Subcutaneous abdominal adipose tissue (tissue), 5 donors: ENCODE data around the gene PPP2R5C.
A peak's percentile ranks its signal among the peaks of the same experiment; 100 is the strongest.

ENCODE experiments used
- H3K27ac ChIP-seq: one replicate; pipeline ENCODE4 v1.7.0; 2013; ENCODE audit warnings: low read depth, mild to moderate bottlenecking, inconsistent platforms, low read length, moderate library complexity
- H3K27me3 ChIP-seq, 5 donors: one replicate each; pipeline ENCODE4 v1.7.0; 2013; ENCODE audit warnings: low read length in 5 of 5, inconsistent platforms in 1 of 5; ENCODE audit not compliant: control insufficient read depth in 5 of 5, insufficient read depth in 4 of 5
- H3K36me3 ChIP-seq, 5 donors: one replicate each; pipeline ENCODE4 v1.7.0; 2013; ENCODE audit warnings: low read length in 5 of 5; ENCODE audit not compliant: control insufficient read depth in 5 of 5, insufficient read depth in 5 of 5
- H3K4me1 ChIP-seq, 5 donors: one replicate each; pipeline ENCODE4 v1.7.0; 2013; ENCODE audit warnings: low read length in 5 of 5, mild to moderate bottlenecking in 3 of 5, moderate library complexity in 1 of 5; ENCODE audit not compliant: control insufficient read depth in 5 of 5, insufficient read depth in 5 of 5
- H3K4me3 ChIP-seq, 5 donors: one replicate each; pipeline ENCODE4 v1.7.0; 2013; ENCODE audit warnings: low read length in 5 of 5, low read depth in 1 of 5
- H3K9ac ChIP-seq, 5 donors: one replicate each; pipeline ENCODE4 v1.7.0; 2013; ENCODE audit warnings: low read length in 5 of 5, mild to moderate bottlenecking in 4 of 5, moderate library complexity in 3 of 5
- H3K9me3 ChIP-seq, 5 donors: one replicate each; pipeline ENCODE4 v1.7.0; 2013; ENCODE audit warnings: low read length in 5 of 5; ENCODE audit not compliant: control insufficient read depth in 5 of 5
- donor health status: healthy.
- donor health status: healthy.
- donor health status: healthy.
- donor health status: healthy.
- donor health status: healthy.

The PPP2R5C gene

DNA sequence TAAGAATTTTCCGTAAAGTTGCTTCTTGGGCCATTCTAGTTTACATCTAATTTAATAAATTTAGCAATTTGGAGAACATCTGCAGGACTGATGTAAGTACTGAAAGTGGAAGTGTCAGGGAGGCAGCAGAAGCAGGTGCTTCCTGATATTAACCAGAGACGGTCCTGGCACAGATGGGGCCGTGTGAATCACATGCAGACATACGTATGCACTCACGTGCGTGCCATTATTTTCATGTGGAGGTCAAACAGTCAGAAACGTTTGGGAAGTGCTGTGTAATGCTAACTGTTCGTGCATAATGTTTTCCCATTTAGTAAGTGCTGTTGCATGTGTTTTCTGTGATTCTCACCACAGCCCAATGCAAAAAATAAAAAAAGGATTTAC is 115.0 kb downstream of the PPP2R5C start:
- Histone ChIP-seq H3K9me3 (no peaks in the 10 kb centered on the region), H3K27me3 (no peaks in the 10 kb centered on the region), H3K27ac (peak overlapping the region; percentile 21), H3K36me3 (peaks cover 0 to 15% (median 8%) of the 10 kb centered on the region in 5 donors), H3K9ac (peak overlapping the region in 1 of 5 donors; percentile 63), H3K4me1 (peaks cover 6 to 42% (median 35%) of the 10 kb centered on the region in 5 donors), H3K4me3 (no peak overlapping the region)

DNA sequence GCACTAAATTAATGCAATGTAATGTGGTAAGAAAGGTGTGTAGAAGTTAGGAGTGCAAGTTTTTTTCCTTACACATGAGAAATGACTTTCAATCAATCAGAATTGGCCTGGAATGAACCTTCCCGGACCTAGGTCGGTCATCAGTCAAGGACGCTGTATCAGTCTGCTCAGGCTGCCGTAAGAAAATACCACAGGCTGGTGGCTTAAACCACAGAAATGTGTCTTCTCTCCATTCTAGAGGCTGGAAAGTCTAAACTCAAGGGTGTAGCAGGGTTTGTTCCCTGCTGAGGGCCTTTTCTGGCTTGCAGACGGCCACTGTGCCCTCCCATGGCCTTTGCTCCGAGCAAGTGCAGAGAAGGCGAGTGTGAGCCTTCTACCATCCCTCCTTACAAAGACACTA is 116.3 kb downstream of the PPP2R5C start:
- Histone ChIP-seq H3K9ac (peak overlapping the region in 1 of 5 donors; percentile 19), H3K9me3 (no peaks in the 10 kb centered on the region), H3K27me3 (no peaks in the 10 kb centered on the region), H3K36me3 (peaks cover 0 to 24% (median 18%) of the 10 kb centered on the region in 5 donors), H3K27ac (no peak overlapping the region), H3K4me3 (no peak overlapping the region), H3K4me1 (peaks cover 6 to 42% (median 35%) of the 10 kb centered on the region in 5 donors)

DNA sequence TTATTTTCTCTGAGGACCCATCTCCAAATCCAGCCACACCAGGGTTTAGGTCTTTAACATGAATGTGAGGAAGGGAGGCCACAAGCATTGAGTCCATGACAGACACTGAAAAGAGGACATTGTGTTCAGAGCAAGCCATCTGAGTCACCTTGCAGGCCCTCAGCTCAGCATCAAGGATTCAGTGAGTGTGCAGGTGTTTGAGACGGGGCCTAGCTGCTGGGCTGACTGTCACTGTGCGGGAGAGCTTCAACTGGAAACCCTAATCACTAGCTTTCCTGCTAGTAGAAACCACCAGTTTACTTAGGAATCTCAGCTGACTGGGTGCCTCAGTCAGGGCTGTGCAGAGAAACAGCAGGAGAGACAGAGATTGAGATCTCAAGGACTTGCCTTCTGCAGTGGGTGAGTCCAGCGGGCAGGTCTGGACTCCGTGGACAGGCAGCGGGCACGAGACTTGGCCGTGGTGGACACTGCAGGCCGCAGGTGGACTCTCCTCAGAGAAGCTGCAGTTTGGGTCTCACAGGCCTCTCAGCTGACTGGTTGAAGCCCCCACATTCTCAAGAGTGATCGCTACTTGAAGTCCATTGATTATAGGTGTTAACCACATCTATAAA is 116.8 kb downstream of the PPP2R5C start:
- peaks cover 6 to 42% (median 35%) of the 10 kb centered on the region in 5 donors for H3K4me1 ChIP-seq
- no peak overlapping the region for H3K27ac ChIP-seq
- no peak overlapping the region for H3K9ac ChIP-seq
- H3K27me3 ChIP-seq, result no peaks in the 10 kb centered on the region
- no peak overlapping the region for H3K4me3 ChIP-seq
- H3K36me3 ChIP-seq, result peaks cover 0 to 28% (median 20%) of the 10 kb centered on the region in 5 donors
- H3K9me3 ChIP-seq, result no peaks in the 10 kb centered on the region

DNA sequence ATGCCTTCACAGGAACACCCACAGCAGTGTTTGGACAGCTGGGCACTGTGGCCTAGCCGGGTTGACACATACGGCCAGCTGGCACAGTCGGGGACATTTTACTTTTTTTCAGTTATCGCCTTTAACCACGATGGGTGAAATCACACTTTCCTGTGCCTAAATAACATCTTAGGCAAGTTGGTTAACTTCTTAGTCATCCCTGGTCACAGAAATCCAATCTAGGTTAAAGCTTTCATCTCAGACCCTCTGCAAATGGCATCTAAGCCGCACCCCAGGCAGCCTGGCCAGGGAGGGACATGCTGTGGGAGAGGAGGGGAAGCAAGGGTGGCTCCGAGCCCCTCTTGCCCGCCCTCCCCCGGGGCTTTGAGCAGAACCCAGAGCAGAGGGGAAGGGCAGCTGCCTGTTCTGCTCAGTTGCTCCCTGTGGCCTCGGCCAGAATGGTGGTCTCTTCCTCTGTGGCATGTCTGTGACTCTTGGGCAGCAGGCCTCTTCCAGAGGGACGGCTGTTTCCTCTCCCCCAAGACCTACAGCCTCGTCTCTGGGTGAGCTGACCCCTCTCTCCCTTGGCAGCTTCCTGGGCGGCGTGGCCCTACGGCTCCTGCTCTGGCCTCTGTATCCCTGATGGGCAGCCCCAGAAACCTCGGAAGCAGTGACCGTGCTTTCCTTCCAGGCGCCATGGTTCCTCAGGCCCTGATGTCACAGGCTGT is 117.5 kb downstream of the PPP2R5C start:
- H3K27ac ChIP-seq, result no peak overlapping the region
- no peak overlapping the region for H3K4me3 ChIP-seq
- H3K9me3 ChIP-seq, result no peaks in the 10 kb centered on the region
- no peaks in the 10 kb centered on the region for H3K27me3 ChIP-seq
- H3K9ac ChIP-seq, result peak overlapping the region in 1 of 5 donors; percentile 9
- peaks cover 0 to 34% (median 26%) of the 10 kb centered on the region in 5 donors for H3K36me3 ChIP-seq
- peaks cover 6 to 42% (median 32%) of the 10 kb centered on the region in 5 donors for H3K4me1 ChIP-seq

DNA sequence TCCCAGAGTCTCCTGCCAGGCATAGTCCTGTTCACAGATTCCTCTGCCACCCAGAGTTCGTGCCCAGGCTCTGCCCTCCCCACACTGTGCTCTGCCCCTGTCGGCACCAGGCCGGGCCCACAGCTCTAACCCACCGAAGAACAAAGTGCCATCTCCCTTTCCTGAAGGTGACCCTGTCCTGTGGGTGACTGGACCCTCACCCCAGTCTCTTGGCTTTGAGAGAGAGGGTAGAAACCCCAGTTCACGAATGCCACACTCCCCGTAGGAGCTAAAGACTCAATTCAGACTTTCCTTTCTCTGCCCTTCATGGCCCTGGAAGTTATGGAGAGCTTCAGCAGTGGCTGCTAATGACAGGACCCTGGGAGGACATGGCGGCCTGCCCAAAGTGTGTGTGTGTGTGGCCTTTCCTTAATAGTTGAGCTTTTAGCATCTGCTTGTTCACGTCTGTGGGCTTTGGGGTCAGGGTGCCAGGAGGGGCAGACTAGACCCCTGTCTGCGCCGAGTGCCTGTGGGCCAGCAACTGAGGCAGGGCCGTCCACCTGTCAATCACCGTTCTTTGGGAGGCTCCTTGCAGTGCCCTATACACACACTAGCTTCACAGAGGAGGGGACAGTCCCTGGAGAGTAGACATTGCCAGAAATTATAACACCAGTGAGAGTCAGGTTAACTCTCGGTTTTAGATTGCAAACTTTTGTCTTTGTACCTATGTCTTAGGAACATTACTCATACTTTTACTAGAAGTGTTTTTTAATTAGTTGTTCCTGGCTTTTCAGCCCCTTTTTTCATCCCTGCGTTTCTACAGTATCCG is 118.2 kb downstream of the PPP2R5C start:
- no peaks in the 10 kb centered on the region for H3K9me3 ChIP-seq
- no peaks in the 10 kb centered on the region for H3K27me3 ChIP-seq
- peaks cover 0 to 42% (median 34%) of the 10 kb centered on the region in 5 donors for H3K36me3 ChIP-seq
- H3K9ac ChIP-seq, result peak overlapping the region in 1 of 5 donors; percentile 19
- peaks cover 6 to 42% (median 32%) of the 10 kb centered on the region in 5 donors for H3K4me1 ChIP-seq
- no peak overlapping the region for H3K27ac ChIP-seq
- no peak overlapping the region for H3K4me3 ChIP-seq

DNA sequence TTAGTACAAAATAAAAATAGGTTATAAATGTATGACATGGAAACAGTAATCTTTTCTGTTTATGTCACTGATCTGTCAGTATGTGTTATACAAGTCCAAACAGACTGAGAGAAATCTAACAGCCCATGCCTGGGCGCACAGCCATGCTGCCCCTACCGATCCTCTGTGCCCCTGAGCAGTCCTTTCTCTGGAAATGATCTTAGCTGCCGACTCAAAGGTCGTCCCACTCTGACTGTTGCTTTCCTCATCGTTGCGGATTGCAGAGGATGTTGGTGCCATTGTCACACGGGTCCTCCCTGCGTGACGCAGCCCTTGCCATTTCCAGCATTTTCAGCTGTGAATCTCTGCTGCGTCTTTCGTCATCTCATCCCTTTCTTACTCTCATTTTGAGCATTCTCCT is 119.9 kb downstream of the PPP2R5C start:
- Histone ChIP-seq H3K9me3 (no peaks in the 10 kb centered on the region), H3K27me3 (no peaks in the 10 kb centered on the region), H3K9ac (no peak overlapping the region), H3K36me3 (peaks cover 0 to 52% (median 44%) of the 10 kb centered on the region in 5 donors), H3K27ac (no peak overlapping the region), H3K4me1 (peaks cover 6 to 29% (median 22%) of the 10 kb centered on the region in 5 donors), H3K4me3 (no peak overlapping the region)

DNA sequence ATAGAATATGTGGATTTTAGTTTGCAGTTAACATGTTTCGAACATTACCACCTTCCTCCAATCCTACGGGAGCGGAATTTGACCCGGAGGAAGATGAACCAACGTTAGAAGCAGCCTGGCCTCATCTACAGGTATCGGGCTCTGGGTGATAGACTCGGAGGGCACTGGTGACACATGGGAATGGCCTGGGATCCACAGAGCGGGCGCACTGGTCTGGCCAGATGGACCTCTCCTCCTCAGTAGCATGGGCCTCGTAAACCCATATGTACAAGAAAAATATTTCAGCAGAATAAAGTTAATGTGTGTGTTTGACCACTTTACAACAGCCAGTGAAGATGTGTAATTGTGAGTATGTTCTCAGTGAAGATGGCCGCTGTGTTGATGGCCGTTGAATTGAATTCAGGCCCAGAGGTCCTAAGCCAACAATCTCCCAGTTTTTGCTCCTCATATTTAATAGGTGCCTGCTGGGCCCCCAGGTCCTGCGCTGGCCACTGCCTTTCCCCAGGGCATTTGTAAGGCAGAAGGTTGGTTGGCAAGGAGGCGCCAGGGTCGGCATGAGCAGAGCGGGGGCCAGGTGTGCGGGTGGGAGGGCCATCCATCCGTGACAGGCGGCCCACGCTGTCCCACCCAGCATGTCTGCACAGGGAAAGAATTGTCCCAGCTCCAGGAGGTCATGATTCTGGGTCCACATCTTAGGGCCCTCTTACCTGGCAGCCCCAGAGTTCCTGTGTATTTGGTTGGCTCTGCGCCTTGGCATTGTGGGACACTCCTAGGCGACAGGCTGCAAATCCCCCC is 120.8 kb downstream of the PPP2R5C start:
- H3K9ac ChIP-seq, result no peak overlapping the region
- H3K36me3 ChIP-seq, result peaks cover 0 to 61% (median 52%) of the 10 kb centered on the region in 5 donors
- no peak overlapping the region for H3K27ac ChIP-seq

DNA sequence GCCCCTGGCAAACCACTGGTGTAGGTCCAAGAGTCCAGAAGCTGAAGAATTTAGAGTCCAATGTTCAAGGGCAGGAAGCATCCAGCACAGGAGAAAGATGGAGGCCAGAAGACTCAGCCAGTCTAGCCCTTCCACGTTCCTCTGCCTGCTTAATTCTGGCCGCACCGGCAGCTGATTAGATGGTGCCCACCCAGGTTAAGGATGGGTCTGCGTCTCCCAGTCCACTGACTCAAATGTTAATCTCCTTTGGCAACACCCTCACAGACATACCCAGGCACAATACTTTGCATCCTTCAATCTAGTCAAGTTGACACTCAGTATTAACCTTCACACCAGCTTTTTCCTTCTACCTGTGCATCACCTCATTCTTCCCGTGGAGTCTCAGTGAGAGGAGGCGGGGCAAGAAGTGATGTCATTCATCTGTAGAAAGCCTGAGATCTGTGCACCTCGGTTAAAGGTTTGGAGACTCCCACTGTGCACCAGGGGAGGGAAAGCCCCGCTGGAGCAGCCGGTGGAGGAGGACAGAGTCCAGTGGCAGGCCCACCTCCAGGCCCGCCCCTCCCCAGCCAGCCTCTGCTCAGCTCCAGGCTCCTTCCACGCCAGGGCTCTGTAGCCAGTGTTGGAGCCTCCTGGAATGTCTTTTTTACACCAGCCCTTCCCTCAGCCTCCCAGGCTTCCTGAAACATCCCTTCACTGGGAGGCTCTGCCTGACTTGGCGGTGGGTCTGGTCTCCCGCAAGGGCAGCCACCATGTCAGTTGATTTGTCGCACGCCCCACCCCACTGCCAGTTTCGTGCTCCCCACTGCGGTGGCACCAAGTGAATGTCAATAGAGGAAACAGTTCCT is 122.8 kb downstream of the PPP2R5C start:
- H3K27ac ChIP-seq, result no peak overlapping the region
- H3K9ac ChIP-seq, result no peak overlapping the region
- peaks cover 0 to 12% (median 7%) of the 10 kb centered on the region in 5 donors for H3K4me1 ChIP-seq
- peaks cover 0 to 71% (median 57%) of the 10 kb centered on the region in 5 donors for H3K36me3 ChIP-seq
- no peaks in the 10 kb centered on the region for H3K27me3 ChIP-seq
- H3K4me3 ChIP-seq, result no peak overlapping the region
- H3K9me3 ChIP-seq, result no peaks in the 10 kb centered on the region

More for the DNA sequence above, 120.8 kb downstream of the PPP2R5C start:
- Histone ChIP-seq H3K4me3 (no peak overlapping the region), H3K9me3 (no peaks in the 10 kb centered on the region), H3K4me1 (peaks cover 3 to 25% (median 18%) of the 10 kb centered on the region in 5 donors), H3K27me3 (no peaks in the 10 kb centered on the region)
